ENCODE data around the gene STPG1. TPM values are rescaled to one million over a fixed set of nuclear protein-coding genes. Genes with fewer than 3 reads are reported as not detected.

STPG1 gene
- total RNA-seq, 1 experiment from 2014 or later, result 9.2 TPM

DNA sequence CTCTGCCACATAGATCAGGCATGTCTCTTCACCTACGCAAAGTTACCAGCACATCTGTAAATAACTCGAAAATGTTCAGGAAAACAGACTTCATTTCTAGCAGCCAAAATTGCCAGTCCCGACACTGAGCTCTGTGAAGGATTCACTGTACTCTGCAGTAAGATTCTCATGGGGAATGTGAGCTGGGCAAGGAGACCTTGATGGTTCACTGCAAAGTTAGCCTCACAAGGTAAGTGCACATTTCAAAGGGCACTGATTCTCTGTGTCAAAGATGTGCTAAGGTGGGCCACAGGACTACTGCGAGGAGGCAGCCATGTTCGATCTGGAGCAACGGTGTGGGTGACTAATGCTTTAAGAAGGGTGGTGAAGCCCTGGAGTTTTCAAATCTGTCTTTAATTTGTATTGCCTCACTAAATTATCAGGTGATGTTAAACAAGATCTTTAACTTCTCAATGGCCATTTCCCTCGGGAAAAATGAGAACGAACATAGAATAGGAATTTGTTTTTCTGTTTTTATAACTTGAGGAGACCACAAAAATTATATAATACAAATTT lies 25.2 kb downstream of the STPG1 start:
- Histone ChIP-seq H2AFZ (ENCODE audit: low read length) (no peak overlapping the region), H3K9me3 (ENCODE audit: low read length) (no peaks in the 10 kb centered on the region), H3K79me2 (ENCODE audit: low read length) (no peaks in the 10 kb centered on the region), H3K4me2 (ENCODE audit: low read depth, low read length, poor library complexity, severe bottlenecking) (no peak overlapping the region), H3K4me1 (ENCODE audit: low read length) (peaks cover 46% of the 10 kb centered on the region), H3K4me3 (ENCODE audit: low read length) (no peak overlapping the region), H3K36me3 (ENCODE audit: insufficient read depth, low read length) (no peaks in the 10 kb centered on the region), H3K27me3 (ENCODE audit: low read length) (no peaks in the 10 kb centered on the region), H3K27ac (ENCODE audit: low read length) (no peak overlapping the region), H3K9ac (ENCODE audit: low read length) (no peak overlapping the region), H4K20me1 (ENCODE audit: insufficient read depth, low read depth, low read length) (peaks cover 21% of the 10 kb centered on the region; the same call in 1 of the 2 replicates), H3K9me2 (replicated peaks; ENCODE audit: insufficient read depth, low read length) (no peaks in the 10 kb centered on the region)
- no peak for DNase-seq

- Histone ChIP-seq H3K27ac (ENCODE audit: low read length) (no peak overlapping the region), H4K20me1 (ENCODE audit: insufficient read depth, low read depth, low read length) (peaks cover 21% of the 10 kb centered on the region; the same call in 1 of the 2 replicates), H3K36me3 (ENCODE audit: insufficient read depth, low read length) (no peaks in the 10 kb centered on the region), H3K79me2 (ENCODE audit: low read length) (no peaks in the 10 kb centered on the region), H2AFZ (ENCODE audit: low read length) (no peak overlapping the region), H3K4me1 (ENCODE audit: low read length) (peaks cover 39% of the 10 kb centered on the region), H3K9me3 (ENCODE audit: low read length) (no peaks in the 10 kb centered on the region), H3K27me3 (ENCODE audit: low read length) (no peaks in the 10 kb centered on the region), H3K9ac (ENCODE audit: low read length) (no peak overlapping the region), H3K9me2 (replicated peaks; ENCODE audit: insufficient read depth, low read length) (no peaks in the 10 kb centered on the region), H3K4me3 (ENCODE audit: low read length) (no peak overlapping the region), H3K4me2 (ENCODE audit: low read depth, low read length, poor library complexity, severe bottlenecking) (no peak overlapping the region)
- DNase-seq, result no peak
Observed at GRCh38 chr1:24387636-24388175, 25.9 kb downstream of the STPG1 start.

- Histone ChIP-seq H3K36me3 (ENCODE audit: insufficient read depth, low read length) (no peaks in the 10 kb centered on the region), H2AFZ (ENCODE audit: low read length) (no peak overlapping the region)
- DNase-seq, result no peak
Observed at GRCh38 chr1:24386931-24387330, 26.7 kb downstream of the STPG1 start.

DNA sequence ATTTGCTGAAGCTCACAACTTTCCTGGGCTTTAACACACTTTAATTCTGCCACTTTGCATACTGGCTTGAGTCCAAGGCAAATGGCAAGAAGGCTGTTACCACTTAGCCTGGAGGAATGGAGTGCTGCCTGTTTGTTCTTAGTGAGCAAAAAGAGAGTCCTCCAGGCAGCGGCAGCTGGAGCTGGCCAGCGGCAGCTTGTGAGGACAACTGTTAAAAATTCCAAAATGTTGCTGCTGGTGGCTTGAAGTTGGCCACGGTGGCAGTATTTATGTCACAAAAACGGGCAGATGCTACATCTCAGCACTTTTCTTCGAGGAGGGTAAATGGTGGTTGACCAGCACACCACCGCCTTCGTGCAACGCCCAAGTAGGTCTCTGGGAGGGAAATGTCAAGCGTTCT lies 27.3 kb downstream of the STPG1 start:
- Histone ChIP-seq H3K4me1 (ENCODE audit: low read length) (peaks cover 24% of the 10 kb centered on the region), H3K36me3 (ENCODE audit: insufficient read depth, low read length) (no peaks in the 10 kb centered on the region), H3K4me2 (ENCODE audit: low read depth, low read length, poor library complexity, severe bottlenecking) (peak overlapping the region; percentile 20), H2AFZ (ENCODE audit: low read length) (no peak overlapping the region), H3K4me3 (ENCODE audit: low read length) (peak overlapping the region; percentile 9; the same call in 1 of the 2 replicates), H4K20me1 (ENCODE audit: insufficient read depth, low read depth, low read length) (peaks cover 21% of the 10 kb centered on the region; the same call in 1 of the 2 replicates), H3K9me3 (ENCODE audit: low read length) (no peaks in the 10 kb centered on the region), H3K27ac (ENCODE audit: low read length) (no peak overlapping the region), H3K79me2 (ENCODE audit: low read length) (no peaks in the 10 kb centered on the region), H3K27me3 (ENCODE audit: low read length) (no peaks in the 10 kb centered on the region), H3K9me2 (replicated peaks; ENCODE audit: insufficient read depth, low read length) (no peaks in the 10 kb centered on the region), H3K9ac (ENCODE audit: low read length) (0 out of 2 replicates have a peak overlapping the region, but pooled peaks have one; percentile 7)
- DNase-seq, result peak; percentile 69

More at GRCh38 chr1:24386931-24387330, 26.7 kb downstream of the STPG1 start:
- H3K9ac ChIP-seq (ENCODE audit: low read length), result 0 out of 2 replicates have a peak overlapping the region, but pooled peaks have one; percentile 7
- no peaks in the 10 kb centered on the region for H3K27me3 ChIP-seq (ENCODE audit: low read length)
- H3K79me2 ChIP-seq (ENCODE audit: low read length), result no peaks in the 10 kb centered on the region
- no peaks in the 10 kb centered on the region for H3K9me2 ChIP-seq (replicated peaks; ENCODE audit: insufficient read depth, low read length)
- H3K27ac ChIP-seq (ENCODE audit: low read length), result no peak overlapping the region
- H4K20me1 ChIP-seq (ENCODE audit: insufficient read depth, low read depth, low read length), result peaks cover 21% of the 10 kb centered on the region; the same call in 1 of the 2 replicates
- no peak overlapping the region for H3K4me3 ChIP-seq (ENCODE audit: low read length)
- H3K4me1 ChIP-seq (ENCODE audit: low read length), result peaks cover 31% of the 10 kb centered on the region
- H3K4me2 ChIP-seq (ENCODE audit: low read depth, low read length, poor library complexity, severe bottlenecking), result peak overlapping the region; percentile 20
- no peaks in the 10 kb centered on the region for H3K9me3 ChIP-seq (ENCODE audit: low read length)

DNA sequence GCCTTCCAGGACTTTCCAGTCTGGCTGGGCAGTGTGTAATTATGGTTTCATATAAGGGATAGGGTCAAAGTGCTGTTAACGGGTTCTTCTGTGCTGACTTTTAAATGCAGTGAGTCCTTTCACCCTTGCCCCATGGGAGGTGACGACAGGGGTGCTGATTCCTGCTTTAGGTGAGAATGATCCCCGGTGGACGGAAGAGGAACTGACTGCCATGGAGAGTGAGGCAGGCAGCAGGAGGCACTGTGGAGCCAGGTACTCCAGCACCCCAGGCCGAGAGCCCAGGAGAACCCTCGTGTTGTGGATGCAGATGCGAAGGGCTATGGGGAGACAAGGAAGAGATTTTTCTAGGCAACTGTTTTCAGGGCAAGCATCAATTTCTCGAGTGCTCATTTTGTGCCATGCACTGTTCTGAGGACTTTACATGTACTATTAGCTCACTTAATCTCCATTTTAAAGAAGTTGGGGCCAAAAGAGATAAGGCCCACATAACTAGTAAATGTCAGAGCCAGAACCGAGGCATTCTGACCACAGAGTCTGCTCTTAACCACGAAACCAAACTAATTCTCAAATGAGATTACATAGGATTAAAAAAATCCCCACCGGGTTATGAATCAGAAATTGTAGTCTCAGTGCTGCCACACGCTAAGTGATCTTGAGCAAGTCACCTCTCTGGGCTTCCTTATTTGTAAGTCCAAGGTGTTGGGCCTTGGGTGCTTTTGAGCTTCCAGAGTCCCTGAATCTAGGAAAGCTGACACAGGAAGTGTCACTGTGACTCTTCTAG lies 28.2 kb downstream of the STPG1 start:
- Histone ChIP-seq H2AFZ (ENCODE audit: low read length) (no peak overlapping the region), H3K27ac (ENCODE audit: low read length) (no peak overlapping the region), H3K36me3 (ENCODE audit: insufficient read depth, low read length) (no peaks in the 10 kb centered on the region)

GRCh38 chr1:24384251-24385090 lies 29.1 kb downstream of the STPG1 start:
- no peak overlapping the region for H3K27ac ChIP-seq (ENCODE audit: low read length)
- no peaks in the 10 kb centered on the region for H3K36me3 ChIP-seq (ENCODE audit: insufficient read depth, low read length)
- H3K4me3 ChIP-seq (ENCODE audit: low read length), result no peak overlapping the region
- no peak overlapping the region for H2AFZ ChIP-seq (ENCODE audit: low read length)
- DNase-seq, result no peak
- H3K9me3 ChIP-seq (ENCODE audit: low read length), result no peaks in the 10 kb centered on the region
- H3K4me1 ChIP-seq (ENCODE audit: low read length), result peaks cover 24% of the 10 kb centered on the region
- H3K9ac ChIP-seq (ENCODE audit: low read length), result no peak overlapping the region
- H3K79me2 ChIP-seq (ENCODE audit: low read length), result no peaks in the 10 kb centered on the region
- H3K4me2 ChIP-seq (ENCODE audit: low read depth, low read length, poor library complexity, severe bottlenecking), result no peak overlapping the region
- no peaks in the 10 kb centered on the region for H3K27me3 ChIP-seq (ENCODE audit: low read length)
- H3K9me2 ChIP-seq (replicated peaks; ENCODE audit: insufficient read depth, low read length), result no peaks in the 10 kb centered on the region
- peaks cover 21% of the 10 kb centered on the region; the same call in 1 of the 2 replicates for H4K20me1 ChIP-seq (ENCODE audit: insufficient read depth, low read depth, low read length)

More for the DNA sequence above, 28.2 kb downstream of the STPG1 start:
- Histone ChIP-seq H3K4me1 (ENCODE audit: low read length) (peaks cover 24% of the 10 kb centered on the region), H3K9ac (ENCODE audit: low read length) (no peak overlapping the region), H3K79me2 (ENCODE audit: low read length) (no peaks in the 10 kb centered on the region), H3K4me3 (ENCODE audit: low read length) (no peak overlapping the region), H3K9me2 (replicated peaks; ENCODE audit: insufficient read depth, low read length) (no peaks in the 10 kb centered on the region), H3K9me3 (ENCODE audit: low read length) (no peaks in the 10 kb centered on the region), H3K4me2 (ENCODE audit: low read depth, low read length, poor library complexity, severe bottlenecking) (peak overlapping the region; percentile 20), H3K27me3 (ENCODE audit: low read length) (no peaks in the 10 kb centered on the region), H4K20me1 (ENCODE audit: insufficient read depth, low read depth, low read length) (peaks cover 21% of the 10 kb centered on the region; the same call in 1 of the 2 replicates)
- DNase-seq, result peak; percentile 58

- peaks cover 21% of the 10 kb centered on the region; the same call in 1 of the 2 replicates for H4K20me1 ChIP-seq (ENCODE audit: insufficient read depth, low read depth, low read length)
- no peak overlapping the region for H3K9ac ChIP-seq (ENCODE audit: low read length)
- no peak overlapping the region for H3K27ac ChIP-seq (ENCODE audit: low read length)
- no peak for DNase-seq
- H3K36me3 ChIP-seq (ENCODE audit: insufficient read depth, low read length), result no peaks in the 10 kb centered on the region
- H3K4me3 ChIP-seq (ENCODE audit: low read length), result no peak overlapping the region
- no peaks in the 10 kb centered on the region for H3K79me2 ChIP-seq (ENCODE audit: low read length)
- no peaks in the 10 kb centered on the region for H3K9me2 ChIP-seq (replicated peaks; ENCODE audit: insufficient read depth, low read length)
- no peaks in the 10 kb centered on the region for H3K9me3 ChIP-seq (ENCODE audit: low read length)
- peaks cover 24% of the 10 kb centered on the region for H3K4me1 ChIP-seq (ENCODE audit: low read length)
- H3K27me3 ChIP-seq (ENCODE audit: low read length), result no peaks in the 10 kb centered on the region
- no peak overlapping the region for H3K4me2 ChIP-seq (ENCODE audit: low read depth, low read length, poor library complexity, severe bottlenecking)
- H2AFZ ChIP-seq (ENCODE audit: low read length), result no peak overlapping the region
Observed at GRCh38 chr1:24383381-24383940, 30.1 kb downstream of the STPG1 start.

All from Karpas-422 (cell line).